IMR-90 (cell line): ENCODE data around the gene FBXL13. TPM values are rescaled to one million over a fixed set of nuclear protein-coding genes. Genes with fewer than 3 reads are reported as not detected.

Source experiments
- ATAC-seq: fragments of 200-7000 bp; cut with Tn5 transposase; 2 replicates; pipeline ENCODE4 v1.9.1; 2020; ENCODE audit warnings: low read depth, mild to moderate bottlenecking, moderate library complexity
- BruUV-seq: library from RNA; stranded (reverse); fragments of 400-500 nt; replicated peaks from 2 replicates; lab custom pipeline; 2021; lab: Mats Ljungman, UMichigan
- CTCF ChIA-PET: fragments of 300-600 bp; formaldehyde crosslinking; extraction: SDS; loops from one replicate; lab custom pipeline; 2021; ENCODE audit warnings: antibody characterized with exemption; lab: Yijun Ruan, JAX
- POLR2A ChIA-PET: fragments of 300-600 bp; sonication (Branson Sonifier 250); formaldehyde crosslinking; loops from one replicate; lab custom pipeline; 2022; ENCODE audit warnings: antibody characterized with exemption; ENCODE audit not compliant: unreplicated experiment; lab: Charles Lee
- DNase-seq: peaks from one replicate; pipeline ENCODE4 v3.0.0; 2013
- H2AFZ ChIP-seq: replicated peaks from 2 replicates; pipeline ENCODE3; 2013; ENCODE audit warnings: low read length, mild to moderate bottlenecking; ENCODE audit not compliant: poor library complexity
- H2AK5ac ChIP-seq: 2 replicates; pipeline ENCODE4 v1.6.1; 2013; ENCODE audit warnings: low read depth, low read length, inconsistent platforms
- H2AK9ac ChIP-seq: replicated peaks from 2 replicates; pipeline ENCODE3; 2013; ENCODE audit warnings: mild to moderate bottlenecking, low read depth, low read length, moderate library complexity; ENCODE audit not compliant: poor library complexity
- H2BK120ac ChIP-seq: 2 replicates; pipeline ENCODE4 v1.6.1; 2013; ENCODE audit warnings: low read depth, low read length, inconsistent platforms
- H2BK15ac ChIP-seq: 3 replicates; pipeline ENCODE4 v1.6.1; 2013; ENCODE audit warnings: low read depth, low read length, inconsistent platforms
- H2BK20ac ChIP-seq: 2 replicates; pipeline ENCODE4 v1.6.1; 2013; ENCODE audit warnings: low read depth, mild to moderate bottlenecking, inconsistent platforms, low read length, moderate library complexity
- H2BK5ac ChIP-seq: 2 replicates; pipeline ENCODE4 v1.6.1; 2013; ENCODE audit warnings: mild to moderate bottlenecking, low read depth, low read length, inconsistent platforms; ENCODE audit not compliant: poor library complexity, severe bottlenecking
- H3K14ac ChIP-seq: replicated peaks from 2 replicates; pipeline ENCODE4 v1.6.1; 2013; ENCODE audit warnings: low read depth, low read length, inconsistent platforms
- H3K18ac ChIP-seq: 2 replicates; pipeline ENCODE4 v1.6.1; 2013; ENCODE audit warnings: low read depth, low read length, control low read depth
- H3K23ac ChIP-seq: 2 replicates; pipeline ENCODE4 v1.6.1; 2013; ENCODE audit warnings: low read depth, low read length, inconsistent platforms
- H3K27ac ChIP-seq: 2 replicates; pipeline ENCODE4 v1.5.1; 2013; ENCODE audit warnings: mild to moderate bottlenecking, control low read depth, low read length; ENCODE audit not compliant: insufficient read depth
- H3K27me3 ChIP-seq: 2 replicates; pipeline ENCODE4 v1.6.1; 2013; ENCODE audit warnings: low read length; ENCODE audit not compliant: control insufficient read depth, insufficient read depth
- H3K36me3 ChIP-seq: 2 replicates; pipeline ENCODE4 v1.6.1; 2013; ENCODE audit warnings: low read length, mixed read lengths; ENCODE audit not compliant: control insufficient read depth, insufficient read depth
- H3K4ac ChIP-seq: 2 replicates; pipeline ENCODE4 v1.6.1; 2013; ENCODE audit warnings: low read depth, low read length, inconsistent platforms
- H3K4me1 ChIP-seq: 2 replicates; pipeline ENCODE4 v1.6.1; 2013; ENCODE audit warnings: low read length, mixed read lengths; ENCODE audit not compliant: control insufficient read depth, insufficient read depth
- H3K4me2 ChIP-seq: 2 replicates; pipeline ENCODE4 v1.6.1; 2013; ENCODE audit warnings: low read depth, mild to moderate bottlenecking, control low read depth, low read length, moderate library complexity
- H3K4me3 ChIP-seq: 2 replicates; pipeline ENCODE4 v1.5.1; 2013; ENCODE audit warnings: low read depth, mild to moderate bottlenecking, control low read depth, low read length, moderate library complexity; ENCODE audit not compliant: insufficient read depth
- H3K56ac ChIP-seq: 2 replicates; pipeline ENCODE4 v1.6.1; 2013; ENCODE audit warnings: low read length, inconsistent platforms; ENCODE audit not compliant: insufficient read depth; ENCODE audit errors: extremely low read depth
- H3K79me1 ChIP-seq, 2 experiments: 2 replicates each; pipeline ENCODE4 v1.6.1; 2013; ENCODE audit warnings: low read length in 2 of 2, inconsistent platforms in 1 of 2, low read depth in 1 of 2
- H3K9ac ChIP-seq: 2 replicates; pipeline ENCODE4 v1.6.1; 2013; ENCODE audit warnings: low read depth, low read length, control low read depth
- H3K9me1 ChIP-seq: 2 replicates; pipeline ENCODE4 v1.6.1; 2013; ENCODE audit warnings: low read length, inconsistent platforms; ENCODE audit not compliant: insufficient read depth
- H3K9me3 ChIP-seq: 2 replicates; pipeline ENCODE4 v1.6.1; 2013; ENCODE audit warnings: low read length; ENCODE audit not compliant: control insufficient read depth, insufficient read depth
- H4K20me1 ChIP-seq: 2 replicates; pipeline ENCODE4 v1.6.1; 2013; ENCODE audit warnings: low read length, inconsistent platforms; ENCODE audit not compliant: insufficient read depth
- H4K5ac ChIP-seq: 2 replicates; pipeline ENCODE4 v1.6.1; 2013; ENCODE audit warnings: mild to moderate bottlenecking, low read depth, low read length, control low read depth
- H4K8ac ChIP-seq, 2 experiments: 2 replicates each; pipeline ENCODE4 v1.6.1; 2013; ENCODE audit warnings: low read depth in 2 of 2, low read length in 2 of 2, control low read depth in 1 of 2, inconsistent platforms in 1 of 2
- H4K91ac ChIP-seq: 2 replicates; pipeline ENCODE4 v1.6.1; 2013; ENCODE audit warnings: low read depth, low read length, inconsistent platforms; ENCODE audit not compliant: insufficient read depth
- CTCF ChIP-seq: conservative IDR thresholded peaks from 2 replicates; pipeline ENCODE4 v1.5.1; 2012; ENCODE audit warnings: mild to moderate bottlenecking, low read depth, low read length, improper control_type of control experiment
- MXI1 ChIP-seq: IDR thresholded peaks from 2 replicates; pipeline ENCODE4 v1.6.1; 2012; ENCODE audit warnings: low read depth, mild to moderate bottlenecking, low read length, moderate library complexity, borderline replicate concordance
- SMC3 ChIP-seq: fragments of 150-350 bp; IDR thresholded peaks from 2 replicates; pipeline ENCODE4 v1.6.1; 2016; ENCODE audit warnings: low read depth, mild to moderate bottlenecking, antibody characterized with exemption, low read length, moderate library complexity
- WGBS, 2 experiments: methylation state at CpG; one replicate each; pipeline versions ENCODE4 v1.1.5 to v1.1.7; 2013; ENCODE audit warnings: missing lambda C conversion rate in 2 of 2; ENCODE audit not compliant: insufficient read length in 1 of 2; ENCODE audit errors: extremely low coverage in 2 of 2; 5-methylcytosine and 5-hydroxymethylcytosine counted together
- dilution Hi-C: fragments of 300-500 bp; cut with HindIII; formaldehyde crosslinking; loops from one replicate; pipeline ENCODE4 v1.14.3; 2018; ENCODE audit warnings: low sequenced_read_pairs; ENCODE audit not compliant: unreplicated experiment
- in situ Hi-C: fragments of 300-500 bp; cut with MboI; formaldehyde crosslinking; loops from 3 replicates; pipeline ENCODE4 v1.14.3; 2019; ENCODE audit warnings: low sequenced_read_pairs, inconsistent platforms, mixed read lengths
- intact Hi-C: fragments of 100-400 bp; cut with micrococcal nuclease; formaldehyde crosslinking; loops from 2 replicates; pipeline ENCODE4 v1.10.0; 2022
- polyA plus RNA-seq, 3 experiments: library from polyadenylated mRNA; depleted of rRNA; stranded (reverse); fragments of >200 nt; gene quantifications; 2 replicates each; pipeline ENCODE4 v1.2.3, GENCODE V29; 2012; ENCODE audit warnings: low replicate concordance in 1 of 3
- total RNA-seq: library from RNA; depleted of rRNA; stranded (reverse); fragments of >200 nt; gene quantifications from 2 replicates; pipeline ENCODE4 v1.2.3, GENCODE V29; 2012

Gene FBXL13
- total and polyA plus RNA-seq, 2 of the 4 experiments (the other 2 are of a cell fraction) = 0.24 to 0.36 TPM

- BruUV-seq = no TSS peak
- no peak overlapping the region for H4K8ac ChIP-seq
- in situ Hi-C loops = no loop called here
- H3K36me3 ChIP-seq = no peaks in the 10 kb centered on the region
- no peaks in the 10 kb centered on the region for H3K27me3 ChIP-seq
- peaks cover 18% of the 10 kb centered on the region for H3K4me1 ChIP-seq
- H3K79me1 ChIP-seq = no peaks in the 10 kb centered on the region
- no peaks in the 10 kb centered on the region for H3K9me3 ChIP-seq
- DNase-seq (no peak), ATAC-seq (no peak)
- no peak overlapping the region for H2AK9ac ChIP-seq
- WGBS, 2 experiments = no CpG with 5 or more reads among the region's 3 CpGs
- H4K20me1 ChIP-seq = no peaks in the 10 kb centered on the region
- no peak overlapping the region for H3K27ac ChIP-seq
- no peak overlapping the region for H3K56ac ChIP-seq
- no peak overlapping the region for H4K5ac ChIP-seq
- peaks cover 12% of the 10 kb centered on the region for H3K9me1 ChIP-seq
- CTCF ChIA-PET = interaction anchor here (0.6 kb wide), 1 partner anchor 51 kb away, joined by 3 read pairs; no protein-coding TSS in a partner anchor
- no peak overlapping the region for H2BK120ac ChIP-seq
- no peak overlapping the region for H3K4ac ChIP-seq
- H3K9ac ChIP-seq = no peak overlapping the region
- H3K23ac ChIP-seq = no peak overlapping the region
- no peak overlapping the region for H3K14ac ChIP-seq
- TF ChIP-seq CTCF (no peak), MXI1 (no peak), SMC3 (no peak)
- H2AFZ ChIP-seq = no peak overlapping the region
- no peak overlapping the region for H3K18ac ChIP-seq
- H3K4me3 ChIP-seq = no peak overlapping the region
- H3K4me2 ChIP-seq = no peak overlapping the region
- H2BK15ac ChIP-seq = no peak overlapping the region
- no peak overlapping the region for H4K91ac ChIP-seq
- POLR2A ChIA-PET = no interaction called here
- no peak overlapping the region for H2BK20ac ChIP-seq
- no peak overlapping the region for H2AK5ac ChIP-seq
- intact Hi-C loops = no loop called here
- no peak overlapping the region for H2BK5ac ChIP-seq
- dilution Hi-C loops = no loop called here
These were observed 80.0 kb downstream of the FBXL13 start for GRCh38 chr7:102994567-102994966.
